HCT116 (cell line): Measurements from ENCODE around the gene BRIP1.

Experiments
- ELF1 ChIP-seq: IDR thresholded peaks from 2 replicates; pipeline ENCODE4 v1.6.1; 2012; ENCODE audit warnings: low read depth, borderline replicate concordance
- EZH2phosphoT487 ChIP-seq: fragments of 200-600 bp; IDR thresholded peaks from 2 replicates; pipeline ENCODE4 v1.6.1; 2018; ENCODE audit warnings: antibody characterized with exemption, borderline replicate concordance
- POLR2A ChIP-seq: IDR thresholded peaks from 2 replicates; pipeline ENCODE4 v1.7.0; 2011; ENCODE audit warnings: borderline replicate concordance; ENCODE audit not compliant: insufficient read depth, insufficient read length; ENCODE audit errors: extremely low read depth
- POLR2AphosphoS5 ChIP-seq: IDR thresholded peaks from 2 replicates; pipeline ENCODE4 v1.6.1; 2011; ENCODE audit warnings: mild to moderate bottlenecking, low read depth, low read length, moderate library complexity
- REST ChIP-seq: IDR thresholded peaks from 2 replicates; pipeline ENCODE4 v1.6.1; 2012; ENCODE audit warnings: low read depth
- TCF7L2 ChIP-seq: IDR thresholded peaks from 2 replicates; pipeline ENCODE4 v1.7.0; 2011; ENCODE audit warnings: borderline replicate concordance, inconsistent platforms; ENCODE audit not compliant: insufficient read depth, insufficient read length; ENCODE audit errors: extremely low read depth
- TF ChIP-seq, protein P1 (sequence below), 3 experiments: fragments of 200-600 bp in 1 of 3; sonication (generic) in 1 of 3; IDR thresholded peaks in 2 of 3; conservative IDR thresholded peaks in 1 of 3; 2 replicates each; pipeline ENCODE4 v1.5.1; 2012 to 2017; ENCODE audit warnings: low read depth in 2 of 3, low read length in 2 of 3, antibody characterized with exemption in 1 of 3, borderline replicate concordance in 1 of 3, control low read depth in 1 of 3, mild to moderate bottlenecking in 1 of 3, mixed read lengths in 1 of 3, mixed run types in 1 of 3, moderate library complexity in 1 of 3; ENCODE audit not compliant: insufficient read depth in 1 of 3

DNA sequence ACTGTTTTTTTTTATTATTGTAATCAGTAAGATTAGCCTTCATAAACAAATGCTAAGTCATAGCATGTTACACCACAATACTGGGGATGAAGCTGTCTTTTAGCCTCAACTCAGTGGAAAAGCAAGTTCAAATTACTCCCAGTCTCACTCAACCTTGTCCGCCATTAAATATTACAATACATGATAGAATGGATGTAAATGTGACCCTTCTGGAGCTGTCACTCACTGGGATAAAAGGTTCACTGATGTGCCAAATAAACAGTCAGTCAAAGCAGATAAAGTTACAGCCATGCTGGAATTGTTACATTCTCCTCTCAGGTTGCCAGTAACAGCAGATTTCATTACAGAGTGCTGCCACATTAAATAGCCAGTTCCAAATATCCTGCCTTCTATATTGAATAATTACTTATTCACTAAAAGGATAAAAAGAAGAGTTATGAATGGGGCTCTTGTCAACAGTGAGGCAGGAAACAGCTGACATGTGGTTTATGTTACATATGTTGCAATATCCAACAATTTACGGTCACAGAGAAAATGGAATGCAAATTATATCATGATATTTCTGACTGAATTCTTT lies 53.4 kb downstream of the BRIP1 start:
- TF ChIP-seq REST, result no peak
- TF ChIP-seq TCF7L2, result no peak
- TF ChIP-seq, protein P1, sequence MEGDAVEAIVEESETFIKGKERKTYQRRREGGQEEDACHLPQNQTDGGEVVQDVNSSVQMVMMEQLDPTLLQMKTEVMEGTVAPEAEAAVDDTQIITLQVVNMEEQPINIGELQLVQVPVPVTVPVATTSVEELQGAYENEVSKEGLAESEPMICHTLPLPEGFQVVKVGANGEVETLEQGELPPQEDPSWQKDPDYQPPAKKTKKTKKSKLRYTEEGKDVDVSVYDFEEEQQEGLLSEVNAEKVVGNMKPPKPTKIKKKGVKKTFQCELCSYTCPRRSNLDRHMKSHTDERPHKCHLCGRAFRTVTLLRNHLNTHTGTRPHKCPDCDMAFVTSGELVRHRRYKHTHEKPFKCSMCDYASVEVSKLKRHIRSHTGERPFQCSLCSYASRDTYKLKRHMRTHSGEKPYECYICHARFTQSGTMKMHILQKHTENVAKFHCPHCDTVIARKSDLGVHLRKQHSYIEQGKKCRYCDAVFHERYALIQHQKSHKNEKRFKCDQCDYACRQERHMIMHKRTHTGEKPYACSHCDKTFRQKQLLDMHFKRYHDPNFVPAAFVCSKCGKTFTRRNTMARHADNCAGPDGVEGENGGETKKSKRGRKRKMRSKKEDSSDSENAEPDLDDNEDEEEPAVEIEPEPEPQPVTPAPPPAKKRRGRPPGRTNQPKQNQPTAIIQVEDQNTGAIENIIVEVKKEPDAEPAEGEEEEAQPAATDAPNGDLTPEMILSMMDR (IDR thresholded peaks at IDR 0.05 in 2 of 3, conservative IDR thresholded peaks at IDR 0.05 in 1 of 3; ENCODE audit: borderline replicate concordance in 1 of 3, insufficient read depth in 1 of 3, low read depth in 2 of 3, low read length in 2 of 3), result no peak
- no peak for TF ChIP-seq POLR2A
- no peak for TF ChIP-seq ELF1
- no peak for TF ChIP-seq EZH2phosphoT487
- no peak for TF ChIP-seq POLR2AphosphoS5
